Stimulated activated CD8-positive, alpha-beta memory T cell treated with anti-CD3 and anti-CD28 coated beads, Interleukin-4, amount 100 ng/mL, for 48 hours (primary cell): ENCODE data around the gene PTPMT1.

Experiments
- DNase-seq: peaks from one replicate; pipeline ENCODE4 v3.0.0-alpha.2; 2020

PTPMT1 gene

DNA sequence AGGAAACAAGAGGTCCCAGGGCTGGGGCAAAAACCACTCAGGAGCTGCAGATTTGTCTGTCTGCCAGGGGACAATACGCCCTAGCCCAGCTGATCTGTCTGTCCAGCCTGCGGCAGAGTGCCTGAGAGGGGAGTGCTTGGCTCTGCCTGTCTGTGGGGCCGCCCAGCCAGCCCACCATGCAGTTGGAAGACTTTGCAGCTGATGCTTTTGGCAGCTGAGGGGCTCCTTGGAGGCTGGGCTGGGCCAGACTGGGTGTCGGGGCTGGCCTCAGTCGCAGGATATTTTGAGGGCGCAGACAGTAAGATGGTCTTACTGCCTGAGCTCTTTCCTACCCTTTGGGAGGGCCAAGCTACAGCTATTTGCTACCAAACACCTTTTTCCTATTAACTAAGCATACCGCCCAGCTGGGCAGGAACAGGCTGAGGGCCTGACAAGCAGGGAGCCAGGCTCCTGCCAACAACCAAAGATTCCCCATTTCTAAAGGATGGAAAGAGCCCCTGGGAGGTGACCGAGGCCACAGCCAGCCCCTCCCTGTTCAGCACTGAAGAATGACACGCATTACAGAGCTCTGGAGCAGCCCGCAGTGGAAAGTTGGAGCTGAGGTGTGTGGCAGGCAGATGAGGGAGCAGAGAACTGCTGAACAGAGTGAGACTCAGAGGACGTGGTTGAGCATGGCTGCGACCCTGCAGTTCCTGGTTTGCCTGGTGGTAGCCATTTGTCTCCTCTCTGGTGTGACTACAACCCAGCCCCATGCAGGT, 20.9 kb downstream of the PTPMT1 start, which contains the start of gene FAM180B:
Gene FAM180B (plus strand): TSS at position 581 of the 758 bp plus-strand sequence. CDS start 91 bp downstream, at position 672.
- no peak for DNase-seq

- DNase-seq, result no peak
These were observed 21.8 kb downstream of the PTPMT1 start for GRCh38 chr11:47587039-47587716.

DNA sequence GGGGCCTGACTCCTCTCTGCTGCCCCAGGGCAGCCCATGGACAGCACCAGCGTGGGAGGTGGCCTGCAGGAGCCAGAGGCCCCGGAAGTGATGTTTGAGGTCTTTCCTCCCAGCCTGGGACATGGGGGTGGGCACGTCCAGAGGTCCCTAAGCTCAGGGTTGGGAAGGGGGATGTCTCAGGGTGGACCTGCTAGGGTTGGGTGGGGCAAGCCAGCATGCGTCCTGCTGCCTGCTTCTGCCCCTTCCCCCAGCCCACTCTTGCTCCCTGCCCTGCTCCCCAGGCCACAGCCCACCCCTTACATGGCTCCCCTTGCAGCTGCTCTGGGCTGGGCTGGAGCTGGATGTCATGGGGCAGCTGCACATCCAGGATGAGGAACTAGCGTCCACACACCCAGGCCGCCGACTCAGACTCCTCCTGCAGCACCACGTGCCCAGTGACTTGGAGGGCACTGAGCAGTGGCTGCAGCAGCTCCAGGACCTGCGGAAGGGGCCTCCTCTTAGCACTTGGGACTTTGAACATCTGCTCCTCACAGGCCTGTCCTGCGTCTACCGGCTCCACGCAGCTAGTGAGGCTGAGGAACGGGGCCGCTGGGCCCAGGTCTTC, 22.4 kb downstream of the PTPMT1 start:
- DNase-seq, result no peak

GRCh38 chr11:47589118-47589517, 23.7 kb downstream of the PTPMT1 start:
- DNase-seq, result no peak

DNA sequence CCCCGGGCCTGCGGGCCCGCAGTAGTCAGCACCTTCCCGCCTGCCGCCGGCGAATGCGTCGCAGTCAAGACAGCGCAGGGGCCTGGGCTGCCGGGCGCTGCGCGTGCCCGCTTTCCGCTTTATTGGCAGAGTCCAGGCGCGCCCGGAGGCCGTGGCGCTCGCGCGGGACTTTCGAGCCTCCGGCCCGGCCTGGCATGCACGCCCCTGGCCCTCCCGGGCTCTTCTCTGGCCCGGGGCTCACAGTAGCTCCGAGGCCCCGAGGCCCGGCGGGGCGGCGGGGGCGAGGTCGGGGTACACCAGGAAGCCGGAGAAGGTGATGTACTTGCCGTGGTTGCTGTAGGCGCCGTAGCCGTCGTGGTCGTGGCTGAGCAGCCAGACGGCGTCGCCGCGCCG, 24.2 kb downstream of the PTPMT1 start:
- DNase-seq, result no peak

GRCh38 chr11:47589977-47590861, 24.8 kb downstream of the PTPMT1 start:
- DNase-seq, result no peak

GRCh38 chr11:47591764-47592163, 26.4 kb downstream of the PTPMT1 start:
- DNase-seq, result no peak

GRCh38 chr11:47592251-47592650, 26.9 kb downstream of the PTPMT1 start:
- no peak for DNase-seq

DNA sequence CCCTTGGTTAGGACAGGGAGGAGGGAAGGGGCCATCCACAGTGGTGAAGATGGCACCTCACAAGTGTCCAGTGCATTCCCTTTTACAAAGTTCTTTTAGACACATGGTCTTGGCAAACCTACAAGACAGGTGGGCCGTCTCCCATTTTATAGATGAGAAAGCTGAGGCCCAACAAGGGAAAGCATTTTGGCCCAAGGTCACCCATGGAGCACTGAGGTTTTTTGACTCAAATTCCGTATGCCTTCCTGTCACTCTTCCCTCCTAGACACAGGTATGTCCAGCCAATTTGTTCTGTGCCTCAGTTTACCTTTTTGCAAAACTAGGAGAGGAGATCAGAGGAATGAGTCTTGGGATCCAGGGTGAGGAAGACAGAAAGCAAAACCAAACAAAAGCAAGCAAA, 27.6 kb downstream of the PTPMT1 start:
- no peak for DNase-seq

DNA sequence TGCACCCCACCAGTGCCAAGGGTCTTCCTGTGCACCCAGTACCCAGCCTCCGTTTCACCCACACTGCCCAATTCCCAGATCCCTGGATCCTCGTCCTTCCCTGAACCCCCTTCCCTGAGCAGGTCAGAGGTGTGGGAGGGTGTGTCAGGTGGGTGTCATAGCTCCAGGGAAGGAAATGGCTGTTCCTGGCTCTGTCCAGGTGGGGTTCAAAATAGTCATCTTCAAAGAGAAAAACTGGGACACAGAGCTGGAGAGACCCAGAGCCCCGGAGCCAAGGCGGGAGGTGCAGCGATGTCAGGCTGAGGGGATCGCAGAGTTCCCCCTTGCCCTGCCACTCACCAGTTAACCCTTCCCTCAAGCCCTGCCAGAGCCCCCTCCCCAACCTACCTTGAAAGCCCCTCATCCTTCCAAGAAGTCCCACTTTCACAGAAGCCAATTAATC, 28.1 kb downstream of the PTPMT1 start:
- DNase-seq, result no peak

DNA sequence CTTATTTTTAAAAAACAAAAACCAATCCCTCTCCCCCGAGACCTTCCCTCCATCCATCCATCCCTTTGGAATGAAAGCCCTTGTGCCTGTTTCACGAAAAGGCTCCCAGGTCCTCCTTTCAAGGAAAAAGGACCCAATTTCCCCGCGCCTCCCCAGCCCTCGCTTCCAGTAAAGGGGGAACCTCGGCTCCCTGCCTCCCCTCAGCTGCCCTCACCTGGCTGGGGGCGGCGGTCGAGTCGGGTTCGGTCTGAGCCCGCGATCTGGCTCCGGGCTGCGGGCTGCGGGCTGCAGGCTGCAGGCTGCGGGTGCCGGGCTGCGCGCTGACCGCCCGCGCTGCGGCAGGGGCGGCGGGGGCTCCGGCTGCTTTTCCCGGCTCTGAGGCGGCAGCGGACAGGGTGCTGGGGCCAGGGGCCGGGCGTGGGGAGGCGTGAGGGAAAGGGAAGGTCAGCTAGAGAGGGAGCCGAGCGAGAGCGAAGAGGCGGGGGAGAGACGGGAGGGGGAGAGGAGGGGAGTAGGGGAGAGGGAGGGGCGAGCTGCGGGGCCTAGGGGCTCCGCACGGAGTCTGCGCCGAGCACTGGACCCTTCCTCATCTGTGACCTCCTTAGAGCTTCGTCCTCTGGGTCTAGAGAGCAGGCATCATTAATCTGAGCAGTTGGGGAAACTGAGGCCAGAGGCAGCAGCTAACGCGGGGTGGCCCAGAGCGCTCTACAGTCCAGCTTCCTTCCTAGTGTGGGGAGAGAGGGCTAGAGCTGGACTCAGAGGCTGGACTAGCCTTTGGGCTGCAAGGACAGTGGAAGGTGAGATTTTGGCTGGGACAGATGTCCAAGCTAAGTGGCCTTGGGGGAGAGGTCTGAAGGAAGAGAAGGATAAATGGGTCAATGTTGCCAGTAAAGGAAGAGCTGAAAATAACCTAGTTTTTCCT, 28.8 kb downstream of the PTPMT1 start, which contains the start of gene C1QTNF4:
Gene C1QTNF4 (minus strand): TSS at position 478 of the 922 bp plus-strand sequence. CDS start 3,601 bp downstream, outside the sequence.
- DNase-seq, result no peak

DNA sequence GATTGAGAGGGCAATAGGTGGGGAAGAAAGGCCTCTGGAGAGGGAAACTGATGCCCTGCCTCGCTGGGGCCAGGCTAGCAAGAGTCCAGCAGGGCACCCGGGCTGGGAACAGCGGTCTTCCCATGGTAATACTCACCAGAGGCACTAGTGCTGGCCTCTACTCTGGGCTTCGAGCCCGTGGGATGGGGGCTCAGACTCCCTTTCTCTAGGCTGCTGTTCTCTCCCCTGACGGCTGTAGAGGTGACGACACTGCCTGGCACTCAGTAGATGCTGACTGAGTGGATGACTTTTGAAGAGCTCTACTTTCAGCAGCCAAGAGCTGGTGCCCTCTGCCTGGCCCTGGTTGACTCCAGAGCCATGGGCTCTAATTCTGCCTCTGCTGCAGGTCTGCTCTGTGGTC, 29.6 kb downstream of the PTPMT1 start:
- DNase-seq, result no peak

DNA sequence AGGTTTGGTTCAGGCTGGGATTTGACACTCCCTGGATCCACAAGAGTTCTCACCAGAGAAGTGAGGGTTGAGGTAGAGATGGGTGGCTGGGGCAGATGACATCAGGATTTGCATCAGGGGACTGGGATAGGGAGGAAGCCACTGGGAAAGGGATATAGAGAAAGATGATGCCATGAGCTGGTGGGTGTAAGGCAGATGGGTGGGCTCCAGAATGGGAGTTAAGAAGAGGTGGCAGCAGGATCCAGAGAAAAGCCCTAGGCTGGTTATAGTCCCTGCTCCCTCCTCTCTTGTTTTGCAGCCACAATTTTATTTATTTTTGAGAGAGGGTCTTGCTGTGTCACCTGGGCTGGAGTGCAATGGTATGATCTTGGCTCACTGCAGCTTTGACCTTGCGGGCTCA, 30.6 kb downstream of the PTPMT1 start:
- DNase-seq, result no peak

GRCh38 chr11:47599902-47600301, 34.5 kb downstream of the PTPMT1 start:
- DNase-seq, result no peak

DNA sequence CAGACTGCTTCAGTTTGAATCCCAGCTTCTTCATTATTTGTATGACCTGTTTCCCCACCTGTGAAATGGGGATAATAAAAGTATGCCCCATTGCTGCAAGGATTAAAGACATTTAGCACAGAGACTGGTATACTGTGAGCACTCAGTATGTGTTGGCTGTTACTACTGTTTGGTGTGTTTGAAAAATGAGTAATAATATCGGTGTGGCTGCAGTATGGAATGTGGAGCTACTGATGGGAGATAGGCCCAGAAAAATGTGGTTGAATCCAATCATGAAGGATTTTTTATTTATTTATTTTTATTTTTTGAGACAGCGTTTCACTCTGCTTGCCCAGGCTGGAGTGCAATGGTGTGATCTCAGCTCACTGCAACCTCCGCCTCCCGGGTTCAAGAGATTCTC, 37.9 kb downstream of the PTPMT1 start:
- DNase-seq, result no peak

DNA sequence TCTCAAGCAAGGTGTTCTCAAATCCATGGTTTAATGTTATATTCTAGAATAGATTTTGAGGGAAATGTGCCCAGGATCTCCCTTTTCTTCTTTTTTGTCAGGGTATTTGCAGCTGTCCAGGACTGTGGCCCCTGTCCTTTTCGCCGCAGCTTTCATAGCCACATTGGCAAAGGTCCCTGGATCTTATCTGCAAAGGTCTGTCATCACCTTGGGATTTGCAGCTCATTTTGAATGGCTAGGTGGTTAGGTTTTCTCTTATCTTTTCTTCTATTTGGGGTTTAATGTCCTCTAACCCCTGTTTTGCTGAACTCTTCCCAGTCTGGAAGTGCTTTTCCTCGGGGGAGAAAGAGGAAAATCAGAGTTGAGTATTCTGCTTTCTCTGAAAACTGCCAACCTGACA, 40.5 kb downstream of the PTPMT1 start:
- DNase-seq, result no peak

DNA sequence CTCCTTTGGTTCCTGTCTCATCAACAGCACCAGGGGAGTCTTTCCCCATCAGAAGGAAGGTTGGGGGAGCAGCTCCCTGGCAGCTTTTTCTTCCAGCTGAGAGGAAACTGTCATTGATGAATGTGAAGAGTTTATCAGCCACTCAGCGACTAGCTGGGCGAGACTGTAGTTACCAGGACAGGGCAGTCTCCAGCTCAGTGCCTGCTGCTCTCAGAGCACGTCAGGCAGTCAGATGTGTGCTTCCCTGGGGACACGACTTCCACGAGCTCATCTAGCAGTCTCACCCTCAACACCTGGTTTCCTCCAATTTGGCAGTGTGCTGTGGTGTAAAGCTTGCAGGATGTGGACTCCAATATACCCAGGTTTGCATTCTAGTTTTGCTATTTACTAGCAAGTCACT, 41.3 kb downstream of the PTPMT1 start:
- DNase-seq, result no peak

DNA sequence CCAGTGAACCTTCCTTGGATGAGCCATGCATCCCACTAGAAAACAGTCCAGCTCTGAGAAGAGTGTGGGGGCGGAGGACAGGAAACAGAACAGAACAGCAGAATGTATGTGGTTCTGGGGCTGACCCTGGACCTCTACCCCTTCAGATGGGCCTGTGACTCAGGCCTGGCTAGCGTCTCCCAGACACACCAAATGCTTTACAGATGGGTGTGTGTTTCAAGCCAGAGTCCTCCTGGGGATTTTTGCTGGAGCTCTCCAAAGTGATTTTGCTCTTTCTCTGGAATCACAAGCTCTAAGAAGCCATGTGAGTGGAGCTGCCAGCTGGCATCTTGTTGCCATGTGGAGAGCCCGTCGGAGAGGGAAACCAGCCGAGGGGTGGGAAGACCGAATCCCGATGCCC, 42.0 kb downstream of the PTPMT1 start:
- no peak for DNase-seq

- no peak for DNase-seq
These were observed 44.3 kb downstream of the PTPMT1 start for GRCh38 chr11:47609675-47610074.

DNA sequence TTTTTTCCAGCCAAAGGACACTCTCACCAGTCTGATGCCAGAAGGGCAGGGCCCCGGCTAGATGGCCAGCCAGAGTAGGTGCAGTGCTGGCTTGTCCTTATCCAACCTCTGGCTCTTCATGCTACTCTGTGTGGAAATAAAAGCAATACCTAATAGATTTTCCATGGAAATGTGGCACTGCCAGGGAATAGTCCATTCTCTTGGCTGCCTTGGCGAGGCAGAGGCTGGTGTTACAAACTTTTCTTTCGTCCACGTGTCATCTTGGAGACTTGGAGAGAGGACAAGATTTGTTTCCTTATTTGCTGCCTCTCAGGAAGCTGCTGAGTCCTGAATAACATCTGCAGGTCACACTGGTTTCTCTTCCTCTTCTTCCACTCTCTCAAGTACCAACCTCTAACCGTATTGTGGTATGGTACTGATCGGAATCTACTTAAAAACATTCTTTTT, 46.0 kb downstream of the PTPMT1 start:
- DNase-seq, result no peak

DNA sequence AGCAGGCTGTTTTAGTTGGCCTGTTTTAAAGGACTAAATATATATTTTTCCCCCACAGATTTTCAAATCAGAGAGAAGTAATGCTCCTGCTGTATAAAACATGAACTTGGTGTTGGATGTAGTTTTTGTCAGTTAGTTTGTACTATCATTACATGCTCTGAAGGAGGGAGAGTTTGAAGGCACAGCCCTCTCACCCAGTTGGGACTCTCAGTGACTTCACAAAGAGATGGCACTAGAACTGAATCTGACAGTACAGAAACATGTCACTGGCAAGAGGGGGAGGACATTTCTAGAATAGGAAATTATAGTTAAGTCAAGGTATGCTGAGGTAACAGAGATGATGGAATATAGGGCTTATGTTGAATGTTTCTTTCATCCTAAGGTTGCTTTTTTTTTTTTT, 49.9 kb downstream of the PTPMT1 start:
- no peak for DNase-seq
